Central memory CD8-positive, alpha-beta T cell (primary cell): ENCODE results near the gene C19orf47.

ENCODE experiments used
- ATAC-seq: fragments of 150-1000 bp; cut with Tn5 transposase; replicated peaks from 2 replicates; pipeline ENCODE4 v1.10.0; 2022; ENCODE audit warnings: mild to moderate bottlenecking, moderate FRiP score, moderate number of reproducible peaks; ENCODE audit not compliant: poor library complexity, severe bottlenecking; ENCODE audit errors: extremely low read depth
- DNase-seq, 2 donors: peaks; one replicate each; pipeline ENCODE4 v3.0.0; 2021; ENCODE audit warnings: low spot score in 2 of 2
- H3K27ac Mint-ChIP-seq: one replicate; pipeline ENCODE4 v1.8.0; 2022; ENCODE audit warnings: low read depth, mild to moderate bottlenecking, moderate library complexity, mixed read lengths
- H3K27me3 Mint-ChIP-seq: one replicate; pipeline ENCODE4 v1.8.0; 2022; ENCODE audit warnings: mixed read lengths
- H3K36me3 Mint-ChIP-seq: one replicate; pipeline ENCODE4 v1.8.0; 2022; ENCODE audit warnings: mild to moderate bottlenecking, moderate library complexity, mixed read lengths; ENCODE audit not compliant: insufficient read depth
- H3K4me1 Mint-ChIP-seq: one replicate; pipeline ENCODE4 v1.8.0; 2022; ENCODE audit warnings: mixed read lengths
- H3K4me3 Mint-ChIP-seq: one replicate; pipeline ENCODE4 v1.8.0; 2022; ENCODE audit warnings: mild to moderate bottlenecking, moderate library complexity, mixed read lengths
- H3K9me3 Mint-ChIP-seq: one replicate; pipeline ENCODE4 v1.8.0; 2022; ENCODE audit warnings: mixed read lengths

C19orf47 gene

DNA sequence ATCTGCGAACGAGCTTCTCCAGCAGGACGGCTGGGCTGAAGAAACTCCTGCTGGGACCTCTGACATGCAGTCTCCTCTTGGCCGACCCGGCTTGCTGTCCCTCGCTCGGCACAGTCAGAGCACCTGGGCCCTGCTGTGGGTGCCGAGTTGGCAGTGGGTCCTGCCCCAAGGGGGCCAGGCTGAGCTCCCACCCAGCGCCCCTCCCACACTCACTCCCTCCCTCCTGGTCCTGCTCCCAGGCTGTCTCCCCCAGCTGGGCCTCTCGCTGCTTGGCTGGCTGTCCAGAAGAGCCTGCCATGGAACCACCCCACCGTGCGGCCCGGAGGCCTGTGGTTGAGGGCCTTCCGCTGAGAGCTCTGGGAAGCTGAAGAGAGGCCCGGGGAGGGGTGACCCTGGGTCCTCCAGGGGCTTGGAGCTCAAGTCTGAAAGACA is 69.1 kb downstream of the C19orf47 start:
- Mint-ChIP-seq H3K9me3 (no peaks in the 10 kb centered on the region), H3K27ac (peak overlapping the region; percentile 44), H3K36me3 (peaks cover 10% of the 10 kb centered on the region), H3K4me3 (no peak overlapping the region), H3K27me3 (no peaks in the 10 kb centered on the region), H3K4me1 (peaks cover 62% of the 10 kb centered on the region)
- no peak for ATAC-seq
- no peak for DNase-seq

GRCh38 chr19:40278361-40279035 is 69.7 kb downstream of the C19orf47 start:
- DNase-seq (no peak), ATAC-seq (no peak)
- peaks cover 62% of the 10 kb centered on the region for H3K4me1 Mint-ChIP-seq
- H3K9me3 Mint-ChIP-seq, result no peaks in the 10 kb centered on the region
- no peaks in the 10 kb centered on the region for H3K27me3 Mint-ChIP-seq
- peaks cover 12% of the 10 kb centered on the region for H3K36me3 Mint-ChIP-seq
- H3K4me3 Mint-ChIP-seq, result no peak overlapping the region
- H3K27ac Mint-ChIP-seq, result peak overlapping the region; percentile 44

GRCh38 chr19:40277356-40278059 is 70.7 kb downstream of the C19orf47 start:
- H3K27me3 Mint-ChIP-seq, result no peaks in the 10 kb centered on the region
- DNase-seq (no peak), ATAC-seq (no peak)
- peak overlapping the region; percentile 31 for H3K4me3 Mint-ChIP-seq
- H3K9me3 Mint-ChIP-seq, result no peaks in the 10 kb centered on the region
- peaks cover 14% of the 10 kb centered on the region for H3K36me3 Mint-ChIP-seq
- peak overlapping the region; percentile 76 for H3K27ac Mint-ChIP-seq
- peaks cover 59% of the 10 kb centered on the region for H3K4me1 Mint-ChIP-seq

- peaks cover 60% of the 10 kb centered on the region for H3K4me1 Mint-ChIP-seq
- no peak for DNase-seq
- H3K27ac Mint-ChIP-seq, result peak overlapping the region; percentile 65
- peak; percentile 62 for ATAC-seq
- H3K36me3 Mint-ChIP-seq, result peaks cover 12% of the 10 kb centered on the region
- H3K27me3 Mint-ChIP-seq, result no peaks in the 10 kb centered on the region
- no peaks in the 10 kb centered on the region for H3K9me3 Mint-ChIP-seq
- peak overlapping the region; percentile 29 for H3K4me3 Mint-ChIP-seq
Observed at GRCh38 chr19:40274585-40275544, 73.3 kb downstream of the C19orf47 start.

- peak overlapping the region; percentile 29 for H3K4me3 Mint-ChIP-seq
- peaks cover 17% of the 10 kb centered on the region for H3K36me3 Mint-ChIP-seq
- ATAC-seq (no peak), DNase-seq (no peak)
- H3K4me1 Mint-ChIP-seq, result peaks cover 66% of the 10 kb centered on the region
- no peaks in the 10 kb centered on the region for H3K27me3 Mint-ChIP-seq
- H3K27ac Mint-ChIP-seq, result peak overlapping the region; percentile 65
- no peaks in the 10 kb centered on the region for H3K9me3 Mint-ChIP-seq
Observed at GRCh38 chr19:40273469-40274360, 74.5 kb downstream of the C19orf47 start.

DNA sequence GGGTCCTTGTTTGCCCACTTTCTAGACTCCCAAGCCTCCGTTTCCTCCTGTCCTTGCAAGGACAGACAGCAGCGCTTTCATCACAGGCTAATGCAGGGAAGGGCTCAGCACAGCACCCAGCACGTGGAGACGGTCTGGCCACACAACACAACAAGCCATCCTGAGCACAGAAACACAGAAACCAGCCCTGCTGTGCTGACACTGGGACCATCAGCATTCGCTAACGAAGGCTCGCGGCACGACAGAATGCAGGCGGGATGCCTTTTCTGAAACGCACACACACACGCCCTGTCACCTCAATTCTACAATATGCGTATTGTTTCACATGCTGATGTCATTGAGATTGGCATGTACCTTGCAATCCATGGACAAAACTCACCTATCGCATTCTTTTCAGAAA is 75.9 kb downstream of the C19orf47 start:
- Mint-ChIP-seq H3K4me1 (peaks cover 59% of the 10 kb centered on the region), H3K27ac (no peak overlapping the region), H3K9me3 (no peaks in the 10 kb centered on the region), H3K4me3 (no peak overlapping the region), H3K36me3 (peaks cover 19% of the 10 kb centered on the region), H3K27me3 (no peaks in the 10 kb centered on the region)
- DNase-seq (no peak), ATAC-seq (no peak)

GRCh38 chr19:40271706-40272105 is 76.5 kb downstream of the C19orf47 start:
- Mint-ChIP-seq H3K27me3 (no peaks in the 10 kb centered on the region), H3K4me3 (no peak overlapping the region), H3K36me3 (peaks cover 21% of the 10 kb centered on the region), H3K27ac (no peak overlapping the region), H3K9me3 (no peaks in the 10 kb centered on the region), H3K4me1 (peaks cover 61% of the 10 kb centered on the region)
- no peak for ATAC-seq
- no peak for DNase-seq

GRCh38 chr19:40270362-40271089 is 77.7 kb downstream of the C19orf47 start:
- ATAC-seq, result no peak
- H3K27ac Mint-ChIP-seq, result no peak overlapping the region

More at GRCh38 chr19:40270362-40271089, 77.7 kb downstream of the C19orf47 start:
- H3K27me3 Mint-ChIP-seq, result no peaks in the 10 kb centered on the region
- no peaks in the 10 kb centered on the region for H3K9me3 Mint-ChIP-seq
- DNase-seq, result no peak
- H3K4me1 Mint-ChIP-seq, result peaks cover 61% of the 10 kb centered on the region
- H3K36me3 Mint-ChIP-seq, result peaks cover 19% of the 10 kb centered on the region
- no peak overlapping the region for H3K4me3 Mint-ChIP-seq
